Right hindlimb (tissue), 1 donor: ENCODE results near the gene MTHFD2L.
"Not testable (repeated sequence)": the region's sequence is repeated elsewhere in the genome, so short reads cannot be mapped to it uniquely, and the experiment has no call there.

ENCODE experiments used
- DNase-seq: peaks from one replicate; pipeline ENCODE4 v3.0.0-alpha.2; 2018

MTHFD2L gene

GRCh38 chr4:74311696-74312313 is 153.9 kb downstream of the MTHFD2L start:
- DNase-seq = no peak

DNA sequence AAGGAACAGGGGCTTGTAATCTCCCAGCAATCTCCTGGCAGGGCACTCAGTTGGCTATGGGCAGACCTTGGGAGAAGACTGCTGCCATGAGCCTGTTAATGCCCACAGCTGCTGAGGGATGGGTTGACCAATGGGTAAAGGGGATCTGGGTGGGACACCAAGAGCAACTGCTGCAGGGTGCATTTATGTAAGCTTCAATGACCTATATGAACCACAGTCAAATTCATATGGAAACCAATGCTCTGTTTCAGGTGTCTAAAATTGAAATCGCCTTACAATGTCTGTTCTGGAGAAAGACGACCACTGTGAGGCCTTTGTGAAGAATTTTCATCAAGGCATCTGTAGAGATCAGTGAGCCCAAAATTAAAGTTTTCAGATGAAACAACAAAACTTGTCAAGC is 156.4 kb downstream of the MTHFD2L start:
- DNase-seq = no peak

GRCh38 chr4:74314944-74315343 is 157.0 kb downstream of the MTHFD2L start:
- DNase-seq = no peak

- DNase-seq = no peak
Measured at GRCh38 chr4:74315376-74315775, 157.5 kb downstream of the MTHFD2L start.

GRCh38 chr4:74316397-74316796 is 158.5 kb downstream of the MTHFD2L start:
- DNase-seq = no peak

DNA sequence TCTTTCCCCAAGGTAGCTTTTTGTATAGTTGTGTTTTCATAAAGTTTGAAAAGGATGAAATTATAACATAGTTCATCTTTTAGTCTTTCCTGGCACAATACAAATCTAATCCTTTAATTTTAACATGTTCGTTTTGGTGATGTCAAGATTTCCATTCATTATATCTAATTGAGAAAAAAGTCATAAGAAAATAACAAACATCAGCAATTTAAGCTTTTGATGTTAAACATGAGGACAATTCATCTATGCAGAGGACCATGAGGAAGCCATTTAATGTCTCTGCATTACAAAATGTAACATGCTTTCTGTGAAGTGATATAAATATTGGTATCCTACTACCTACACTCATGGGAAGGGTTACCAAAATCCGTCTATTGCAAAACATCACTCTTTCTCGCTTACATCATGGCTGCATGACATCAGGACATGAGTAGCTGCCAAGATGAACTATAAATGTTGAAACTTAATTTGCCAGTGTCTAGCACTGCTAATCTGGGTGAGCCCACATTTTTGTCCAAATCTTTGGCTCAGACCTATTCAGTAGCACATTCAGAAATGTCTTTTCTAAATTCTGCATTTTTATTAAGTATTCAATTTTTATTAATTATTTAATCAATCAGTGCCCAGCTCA is 159.8 kb downstream of the MTHFD2L start:
- no peak for DNase-seq

DNA sequence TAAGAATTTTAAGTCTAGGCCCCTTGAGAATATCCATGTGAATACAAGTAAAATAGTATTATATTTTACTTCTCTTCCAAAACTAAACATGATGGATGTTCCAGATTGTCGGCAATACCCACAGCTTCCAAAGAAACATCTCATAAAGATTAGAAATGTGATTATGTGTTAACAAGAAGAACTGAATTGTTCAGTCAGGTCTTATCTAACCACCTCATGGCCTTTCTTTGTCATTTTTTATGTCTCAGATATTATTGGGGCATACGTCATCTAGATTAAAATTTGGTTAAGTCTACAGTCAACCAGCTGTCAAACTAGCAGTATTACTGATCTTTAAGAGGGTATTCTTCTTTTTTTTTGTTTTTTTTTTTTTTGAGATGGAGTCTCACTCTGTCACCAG is 160.4 kb downstream of the MTHFD2L start:
- no peak for DNase-seq

GRCh38 chr4:74319470-74319869 is 161.6 kb downstream of the MTHFD2L start:
- DNase-seq = no peak

DNA sequence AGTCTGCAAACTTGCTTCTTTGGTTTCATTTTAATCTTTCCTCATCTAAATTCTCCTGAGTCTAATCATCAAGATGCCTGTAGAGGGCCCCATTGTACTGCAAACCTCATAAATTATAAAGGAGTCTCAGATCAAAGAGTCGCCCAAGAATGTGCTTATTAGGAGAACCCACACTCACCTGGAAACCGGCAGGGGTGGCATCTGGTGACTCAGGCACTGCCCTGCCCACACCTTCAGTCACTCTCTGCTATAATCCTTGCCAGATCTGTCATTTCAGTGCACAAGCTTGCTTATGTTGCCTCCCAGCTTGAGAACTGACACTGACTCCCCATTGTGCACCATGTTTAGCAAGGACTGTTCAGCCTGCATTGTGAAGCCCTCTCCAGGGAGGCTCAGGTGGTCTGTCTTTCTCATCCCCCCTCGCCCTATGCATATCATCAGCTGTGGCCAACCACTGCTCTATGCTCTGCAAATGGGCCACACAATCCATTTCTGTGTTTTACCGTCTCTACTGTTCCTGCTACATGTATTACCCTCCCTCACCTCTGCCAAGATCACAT is 162.7 kb downstream of the MTHFD2L start:
- DNase-seq = no peak

GRCh38 chr4:74322301-74322700 is 164.4 kb downstream of the MTHFD2L start:
- no peak for DNase-seq

- no peak for DNase-seq
Measured at GRCh38 chr4:74323663-74324062, 165.7 kb downstream of the MTHFD2L start.

DNA sequence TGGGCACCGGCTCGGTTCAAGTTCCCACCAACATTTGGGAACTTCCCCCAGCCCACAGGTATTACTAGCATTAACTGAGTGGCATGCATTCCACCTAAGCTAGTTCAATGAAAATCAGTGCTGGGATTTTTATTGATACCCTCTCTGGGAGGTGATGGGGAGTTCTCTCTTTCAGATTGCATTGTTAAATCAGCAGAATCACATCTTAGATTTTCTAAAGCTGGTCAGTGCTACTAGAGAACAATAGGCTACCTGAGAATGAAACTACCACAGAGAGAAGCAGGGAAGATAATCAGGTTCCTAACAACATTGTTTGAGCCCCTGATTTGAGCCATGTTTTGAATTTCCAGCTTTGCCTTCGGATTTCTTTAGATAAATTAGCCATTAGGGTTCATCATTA is 166.3 kb downstream of the MTHFD2L start:
- DNase-seq = no peak

- DNase-seq = no peak
Measured at GRCh38 chr4:74325886-74326285, 168.0 kb downstream of the MTHFD2L start.

DNA sequence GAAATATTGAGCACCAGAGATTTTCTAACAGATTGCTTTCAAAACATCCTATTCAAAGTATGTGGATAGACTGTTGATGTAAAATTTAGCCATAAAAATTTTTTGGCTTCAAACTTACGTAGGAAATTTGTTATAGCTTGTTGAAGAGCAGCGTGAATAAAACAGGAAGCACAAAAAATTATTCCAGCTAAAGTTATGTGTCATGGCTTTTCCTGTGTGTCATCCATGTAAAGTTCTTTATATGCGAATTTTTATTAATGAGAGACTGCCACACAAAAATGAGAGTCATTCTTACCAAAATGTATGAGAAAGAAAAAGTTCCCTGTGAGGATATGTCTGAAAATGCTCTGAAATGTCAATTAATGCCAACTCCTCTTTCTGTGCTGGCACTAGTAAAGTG is 169.8 kb downstream of the MTHFD2L start:
- no peak for DNase-seq

- no peak for DNase-seq
Measured at GRCh38 chr4:74328501-74328900, 170.6 kb downstream of the MTHFD2L start.

- DNase-seq = no peak
Measured at GRCh38 chr4:74329307-74329706, 171.4 kb downstream of the MTHFD2L start.

DNA sequence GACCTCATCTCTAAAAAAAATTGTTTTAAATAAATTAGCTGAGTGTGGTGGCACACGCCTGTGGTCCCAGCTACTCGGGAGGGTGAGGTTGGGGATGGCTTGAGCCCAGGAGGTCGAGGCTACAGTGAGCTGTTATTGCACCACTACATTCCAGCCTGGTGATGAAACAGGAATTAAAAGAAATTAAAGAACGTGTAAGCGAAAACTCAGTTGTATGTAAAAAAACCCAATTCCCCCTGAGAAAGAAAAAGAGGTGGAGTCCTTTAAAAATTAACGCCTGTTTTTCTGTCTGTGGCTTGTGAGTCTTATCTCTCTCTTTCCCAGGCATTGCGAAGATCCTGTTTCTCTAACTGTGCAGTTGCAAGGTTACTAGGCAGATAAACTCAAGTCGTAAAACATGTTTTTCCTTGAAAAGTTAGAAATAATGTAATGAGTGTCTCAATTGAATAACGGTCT is 172.4 kb downstream of the MTHFD2L start:
- DNase-seq = no peak

DNA sequence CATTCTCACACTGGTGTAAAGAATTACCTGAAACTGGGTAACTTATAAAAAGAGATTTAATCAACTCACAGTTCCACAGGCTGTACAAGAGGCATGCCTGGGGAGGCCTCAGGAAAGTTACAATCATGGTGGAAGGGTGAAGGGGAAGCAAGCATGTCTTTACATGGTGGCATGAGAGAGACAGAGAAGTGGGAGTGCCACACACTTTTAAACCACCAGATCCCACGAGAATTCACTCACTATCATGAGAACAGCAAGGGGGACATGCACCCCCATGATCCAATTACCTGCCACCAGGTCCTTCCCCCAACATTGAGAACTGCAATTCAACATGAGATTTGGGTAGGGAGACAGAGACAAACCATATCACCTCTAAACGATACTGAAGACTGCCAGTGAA is 173.3 kb downstream of the MTHFD2L start:
- no peak for DNase-seq

- DNase-seq = no peak
Measured at GRCh38 chr4:74331944-74332343, 174.0 kb downstream of the MTHFD2L start.

- DNase-seq = no peak
Measured at GRCh38 chr4:74334636-74335035, 176.7 kb downstream of the MTHFD2L start.

- no peak for DNase-seq
Measured at GRCh38 chr4:74335341-74336021, 177.6 kb downstream of the MTHFD2L start.

GRCh38 chr4:74338792-74339333 is 180.9 kb downstream of the MTHFD2L start:
- no peak for DNase-seq

DNA sequence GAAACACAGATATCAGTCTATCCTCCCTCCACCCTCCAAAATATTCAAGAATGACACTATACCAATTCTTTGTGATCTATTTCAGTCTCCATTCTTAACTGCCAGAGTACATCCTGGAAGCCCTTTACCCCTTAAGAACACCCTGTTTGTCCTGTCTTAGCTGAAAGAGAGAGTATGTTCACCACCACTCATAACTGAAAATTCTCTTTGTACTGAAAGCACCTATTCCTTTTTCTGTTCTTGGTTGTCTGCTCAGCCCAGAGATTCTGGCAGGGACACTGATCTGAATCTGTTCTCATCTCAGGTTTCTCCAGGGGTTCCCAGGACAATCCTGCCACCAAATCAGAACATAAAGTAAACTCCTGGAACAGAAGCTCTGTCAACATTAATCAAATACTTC is 181.6 kb downstream of the MTHFD2L start:
- no peak for DNase-seq

DNA sequence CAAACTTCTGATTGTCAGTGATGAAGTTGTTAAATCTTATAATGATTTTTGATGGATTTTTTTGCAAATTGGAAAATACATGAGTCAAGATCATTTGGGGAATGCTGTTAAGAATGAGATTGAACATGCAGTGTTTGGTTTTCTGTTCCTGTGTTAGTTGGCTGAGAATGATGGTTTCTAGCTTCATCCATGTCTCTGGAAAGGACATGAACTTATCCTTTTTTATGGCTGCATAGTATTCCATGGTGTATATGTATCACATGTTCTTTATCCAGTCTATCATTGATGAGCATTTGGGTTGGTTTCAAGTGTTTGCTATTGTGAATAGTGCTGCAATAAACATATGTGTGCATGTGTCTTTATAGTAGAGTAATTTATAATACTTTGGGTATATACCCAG is 182.5 kb downstream of the MTHFD2L start:
- DNase-seq = not testable (repeated sequence)
